DMS79 (cell line): Measurements from ENCODE around the gene ZMYND8.
"Not testable (repeated sequence)": the region's sequence is repeated elsewhere in the genome, so short reads cannot be mapped to it uniquely, and the experiment has no call there.

Experiments used
- DNase-seq: peaks from one replicate; lab custom pipeline; 2025; lab: John Stamatoyannopoulos, UW

ZMYND8 gene

GRCh38 chr20:47286681-47287080, 69.8 kb downstream of the ZMYND8 start:
- DNase-seq = no peak

GRCh38 chr20:47285189-47285588, 71.3 kb downstream of the ZMYND8 start:
- no peak for DNase-seq

GRCh38 chr20:47284373-47284772, 72.1 kb downstream of the ZMYND8 start:
- DNase-seq = no peak

GRCh38 chr20:47283411-47283810, 73.1 kb downstream of the ZMYND8 start:
- DNase-seq = no peak

- no peak for DNase-seq
Observed at GRCh38 chr20:47282864-47283263, 73.6 kb downstream of the ZMYND8 start.

GRCh38 chr20:47281376-47281775, 75.1 kb downstream of the ZMYND8 start:
- no peak for DNase-seq

- no peak for DNase-seq
Observed at GRCh38 chr20:47280668-47281067, 75.8 kb downstream of the ZMYND8 start.

- no peak for DNase-seq
Observed at GRCh38 chr20:47280228-47280627, 76.3 kb downstream of the ZMYND8 start.

- no peak for DNase-seq
Observed at GRCh38 chr20:47278907-47279348, 77.6 kb downstream of the ZMYND8 start.

- not testable (repeated sequence) for DNase-seq
Observed at GRCh38 chr20:47277535-47277872, 79.0 kb downstream of the ZMYND8 start.

GRCh38 chr20:47276851-47277534, 79.5 kb downstream of the ZMYND8 start:
- no peak for DNase-seq

- no peak for DNase-seq
Observed at GRCh38 chr20:47276251-47276650, 80.2 kb downstream of the ZMYND8 start.

GRCh38 chr20:47275548-47275947, 81.0 kb downstream of the ZMYND8 start:
- DNase-seq = no peak

GRCh38 chr20:47274401-47275108, 81.9 kb downstream of the ZMYND8 start:
- DNase-seq = no peak

- DNase-seq = no peak
Observed at GRCh38 chr20:47273591-47274235, 82.8 kb downstream of the ZMYND8 start.

- DNase-seq = no peak
Observed at GRCh38 chr20:47272893-47273590, 83.5 kb downstream of the ZMYND8 start.

GRCh38 chr20:47271046-47271615, 85.4 kb downstream of the ZMYND8 start:
- no peak for DNase-seq

- DNase-seq = no peak
Observed at GRCh38 chr20:47269309-47270165, 87.0 kb downstream of the ZMYND8 start.

GRCh38 chr20:47267621-47268020, 88.9 kb downstream of the ZMYND8 start:
- no peak for DNase-seq

GRCh38 chr20:47266847-47267515, 89.5 kb downstream of the ZMYND8 start:
- DNase-seq = no peak

- no peak for DNase-seq
Observed at GRCh38 chr20:47265984-47266383, 90.5 kb downstream of the ZMYND8 start.
